Epidermal melanocyte (primary cell): ENCODE data around the gene TNXB.
"Not testable (repeated sequence)": the region's sequence is repeated elsewhere in the genome, so short reads cannot be mapped to it uniquely, and the experiment has no call there.

ENCODE experiments used
- DNase-seq: peaks from one replicate; pipeline ENCODE4 v3.0.0; 2011; ENCODE audit warnings: low spot score; ENCODE audit not compliant: insufficient read length

TNXB gene

DNA sequence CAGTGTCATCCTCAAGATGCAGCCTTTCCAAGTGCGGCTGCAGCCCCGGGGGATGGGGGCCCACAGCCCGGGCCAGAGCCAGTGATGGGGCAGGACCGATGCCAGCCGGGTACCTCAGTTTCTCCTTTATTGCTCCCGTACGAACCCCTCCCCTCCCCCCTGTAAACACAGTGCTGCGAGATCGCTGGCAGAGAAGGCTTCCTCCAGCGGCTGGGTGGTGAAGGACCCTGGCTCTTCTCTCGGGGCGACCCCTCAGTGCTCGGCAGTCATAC lies 68.2 kb downstream of the TNXB start:
- not testable (repeated sequence) for DNase-seq

DNA sequence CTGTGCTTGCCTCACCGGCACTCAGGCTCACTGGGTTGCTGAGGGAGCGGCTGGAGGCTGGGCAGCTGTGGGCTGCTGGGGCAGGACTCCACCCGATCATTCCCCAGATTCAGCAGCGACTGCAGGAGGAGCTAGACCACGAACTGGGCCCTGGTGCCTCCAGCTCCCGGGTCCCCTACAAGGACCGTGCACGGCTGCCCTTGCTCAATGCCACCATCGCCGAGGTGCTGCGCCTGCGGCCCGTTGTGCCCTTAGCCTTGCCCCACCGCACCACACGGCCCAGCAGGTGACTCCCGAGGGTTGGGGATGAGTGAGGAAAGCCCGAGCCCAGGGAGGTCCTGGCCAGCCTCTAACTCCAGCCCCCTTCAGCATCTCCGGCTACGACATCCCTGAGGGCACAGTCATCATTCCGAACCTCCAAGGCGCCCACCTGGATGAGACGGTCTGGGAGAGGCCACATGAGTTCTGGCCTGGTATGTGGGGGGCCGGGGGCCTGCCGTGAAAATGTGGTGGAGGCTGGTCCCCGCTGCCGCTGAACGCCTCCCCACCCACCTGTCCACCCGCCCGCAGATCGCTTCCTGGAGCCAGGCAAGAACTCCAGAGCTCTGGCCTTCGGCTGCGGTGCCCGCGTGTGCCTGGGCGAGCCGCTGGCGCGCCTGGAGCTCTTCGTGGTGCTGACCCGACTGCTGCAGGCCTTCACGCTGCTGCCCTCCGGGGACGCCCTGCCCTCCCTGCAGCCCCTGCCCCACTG lies 68.7 kb downstream of the TNXB start:
- not testable (repeated sequence) for DNase-seq

DNA sequence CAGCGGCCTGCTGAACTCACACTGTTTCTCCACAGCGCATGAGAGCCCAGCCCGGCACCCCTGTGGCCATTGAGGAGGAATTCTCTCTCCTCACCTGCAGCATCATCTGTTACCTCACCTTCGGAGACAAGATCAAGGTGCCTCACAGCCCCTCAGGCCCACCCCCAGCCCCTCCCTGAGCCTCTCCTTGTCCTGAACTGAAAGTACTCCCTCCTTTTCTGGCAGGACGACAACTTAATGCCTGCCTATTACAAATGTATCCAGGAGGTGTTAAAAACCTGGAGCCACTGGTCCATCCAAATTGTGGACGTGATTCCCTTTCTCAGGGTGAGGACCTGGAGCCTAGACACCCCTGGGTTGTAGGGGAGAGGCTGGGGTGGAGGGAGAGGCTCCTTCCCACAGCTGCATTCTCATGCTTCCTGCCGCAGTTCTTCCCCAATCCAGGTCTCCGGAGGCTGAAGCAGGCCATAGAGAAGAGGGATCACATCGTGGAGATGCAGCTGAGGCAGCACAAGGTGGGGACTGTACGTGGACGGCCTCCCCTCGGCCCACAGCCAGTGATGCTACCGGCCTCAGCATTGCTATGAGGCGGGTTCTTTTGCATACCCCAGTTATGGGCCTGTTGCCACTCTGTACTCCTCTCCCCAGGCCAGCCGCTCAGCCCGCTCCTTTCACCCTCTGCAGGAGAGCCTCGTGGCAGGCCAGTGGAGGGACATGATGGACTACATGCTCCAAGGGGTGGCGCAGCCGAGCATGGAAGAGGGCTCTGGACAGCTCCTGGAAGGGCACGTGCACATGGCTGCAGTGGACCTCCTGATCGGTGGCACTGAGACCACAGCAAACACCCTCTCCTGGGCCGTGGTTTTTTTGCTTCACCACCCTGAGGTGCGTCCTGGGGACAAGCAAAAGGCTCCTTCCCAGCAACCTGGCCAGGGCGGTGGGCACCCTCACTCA lies 69.5 kb downstream of the TNXB start:
- DNase-seq, result not testable (repeated sequence)

DNA sequence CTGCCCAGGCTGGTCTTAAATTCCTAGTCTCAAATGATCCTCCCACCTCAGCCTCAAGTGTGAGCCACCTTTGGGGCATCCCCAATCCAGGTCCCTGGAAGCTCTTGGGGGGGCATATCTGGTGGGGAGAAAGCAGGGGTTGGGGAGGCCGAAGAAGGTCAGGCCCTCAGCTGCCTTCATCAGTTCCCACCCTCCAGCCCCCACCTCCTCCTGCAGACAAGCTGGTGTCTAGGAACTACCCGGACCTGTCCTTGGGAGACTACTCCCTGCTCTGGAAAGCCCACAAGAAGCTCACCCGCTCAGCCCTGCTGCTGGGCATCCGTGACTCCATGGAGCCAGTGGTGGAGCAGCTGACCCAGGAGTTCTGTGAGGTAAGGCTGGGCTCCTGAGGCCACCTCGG lies 70.3 kb downstream of the TNXB start:
- DNase-seq, result not testable (repeated sequence)

DNA sequence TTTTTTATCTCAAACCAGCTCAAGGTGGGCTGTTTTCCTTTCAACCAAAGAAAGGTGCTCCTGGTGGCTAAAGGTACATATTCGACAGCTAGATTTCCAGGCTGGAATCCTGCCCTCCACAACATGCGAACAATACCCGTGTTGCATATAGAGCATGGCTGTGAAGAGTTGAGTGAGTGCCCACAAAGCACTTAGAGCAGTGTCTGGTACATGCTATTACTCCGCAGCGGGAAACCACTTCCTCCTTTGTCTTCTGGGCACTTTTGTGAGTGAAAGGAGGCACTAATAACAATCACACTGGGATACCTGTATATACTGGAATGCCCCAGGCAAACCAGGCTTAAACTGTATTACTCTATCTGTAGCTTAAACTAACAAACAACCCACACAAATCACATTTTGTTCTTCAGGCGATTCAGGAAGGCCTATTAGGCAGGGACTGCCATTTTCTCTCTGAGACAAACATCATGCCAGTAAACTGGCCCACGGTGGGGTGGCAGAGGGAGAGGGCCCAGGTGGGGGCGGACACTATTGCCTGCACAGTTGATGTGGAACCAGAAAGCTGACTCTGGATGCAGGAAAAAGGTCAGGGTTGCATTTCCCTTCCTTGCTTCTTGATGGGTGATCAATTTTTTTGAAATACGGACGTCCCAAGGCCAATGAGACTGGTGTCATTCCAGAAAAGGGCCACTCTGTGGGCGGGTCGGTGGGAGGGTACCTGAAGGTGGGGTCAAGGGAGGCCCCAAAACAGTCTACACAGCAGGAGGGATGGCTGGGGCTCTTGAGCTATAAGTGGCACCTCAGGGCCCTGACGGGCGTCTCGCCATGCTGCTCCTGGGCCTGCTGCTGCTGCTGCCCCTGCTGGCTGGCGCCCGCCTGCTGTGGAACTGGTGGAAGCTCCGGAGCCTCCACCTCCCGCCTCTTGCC lies 71.3 kb downstream of the TNXB start, which contains the start of gene CYP21A2:
TSS of gene CYP21A2 (plus strand) at position 818 of the 927 bp plus-strand sequence. CDS start at position 826, 8 bp downstream.
- not testable (repeated sequence) for DNase-seq

DNA sequence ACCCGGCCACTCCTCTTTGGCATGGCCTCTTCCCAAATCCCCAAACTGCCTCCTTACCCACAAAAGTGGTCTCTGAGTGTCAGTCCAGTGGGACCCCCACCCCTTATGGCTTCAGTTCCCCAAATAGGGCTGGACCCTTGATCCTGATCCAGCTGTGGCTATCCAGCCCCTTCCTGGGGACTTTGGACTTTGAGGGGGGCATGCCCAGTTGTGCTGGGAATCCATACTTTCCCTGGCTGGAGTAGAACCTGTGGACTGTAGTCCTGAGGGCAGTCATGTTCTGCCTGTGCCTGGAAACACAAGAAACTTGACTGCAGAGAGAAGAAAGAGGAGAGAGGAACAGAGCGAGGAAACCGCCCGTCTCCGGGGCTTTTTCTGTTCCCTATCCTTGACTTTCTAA lies 72.0 kb downstream of the TNXB start:
- not testable (repeated sequence) for DNase-seq

DNA sequence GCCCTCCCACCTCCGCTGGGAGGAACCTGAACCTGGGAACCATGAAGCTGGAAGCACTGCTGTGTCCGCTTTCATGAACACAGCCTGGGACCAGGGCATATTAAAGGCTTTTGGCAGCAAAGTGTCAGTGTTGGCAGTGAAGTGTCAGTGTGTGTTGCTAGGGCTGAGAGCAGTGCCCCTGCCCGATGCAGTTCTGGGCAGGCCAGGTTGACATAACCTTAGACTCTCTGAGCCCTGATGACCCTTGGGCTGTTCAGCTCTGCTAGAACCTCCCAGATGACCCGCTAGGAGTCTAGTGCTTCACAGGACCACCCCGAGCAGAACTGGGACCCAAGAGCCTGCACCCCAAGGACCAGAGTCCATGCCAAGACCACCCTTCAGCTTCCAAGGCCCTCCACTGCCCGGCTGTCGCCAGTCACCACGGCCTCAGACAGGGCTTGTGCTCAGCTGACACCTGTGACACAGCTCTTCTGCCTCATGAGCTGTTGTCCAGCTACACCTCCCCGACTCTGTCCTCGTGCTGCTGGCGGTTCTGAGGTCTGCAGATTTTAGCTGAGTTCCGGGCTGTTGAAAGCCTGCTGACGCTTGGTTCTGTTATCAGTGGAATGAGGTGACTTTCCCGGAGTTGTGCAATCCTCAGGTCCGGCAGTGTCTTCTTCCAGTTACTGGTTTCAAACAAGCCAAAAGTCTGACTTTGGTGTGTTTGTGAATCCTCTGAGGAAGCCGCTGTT lies 73.7 kb downstream of the TNXB start:
- DNase-seq, result not testable (repeated sequence)

DNA sequence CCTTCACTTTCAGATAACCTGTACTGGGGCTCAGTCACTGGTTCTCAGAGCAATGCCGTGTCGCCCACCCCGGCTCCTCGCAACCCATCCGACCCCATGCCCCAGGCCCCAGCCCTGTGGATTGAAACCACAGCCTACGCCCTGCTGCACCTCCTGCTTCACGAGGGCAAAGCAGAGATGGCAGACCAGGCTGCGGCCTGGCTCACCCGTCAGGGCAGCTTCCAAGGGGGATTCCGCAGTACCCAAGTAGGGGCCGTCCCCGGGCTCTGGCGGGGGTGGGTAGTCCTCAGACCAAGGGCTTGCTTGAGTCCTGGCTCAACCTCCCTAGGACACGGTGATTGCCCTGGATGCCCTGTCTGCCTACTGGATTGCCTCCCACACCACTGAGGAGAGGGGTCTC lies 79.6 kb downstream of the TNXB start:
- DNase-seq, result not testable (repeated sequence)

DNA sequence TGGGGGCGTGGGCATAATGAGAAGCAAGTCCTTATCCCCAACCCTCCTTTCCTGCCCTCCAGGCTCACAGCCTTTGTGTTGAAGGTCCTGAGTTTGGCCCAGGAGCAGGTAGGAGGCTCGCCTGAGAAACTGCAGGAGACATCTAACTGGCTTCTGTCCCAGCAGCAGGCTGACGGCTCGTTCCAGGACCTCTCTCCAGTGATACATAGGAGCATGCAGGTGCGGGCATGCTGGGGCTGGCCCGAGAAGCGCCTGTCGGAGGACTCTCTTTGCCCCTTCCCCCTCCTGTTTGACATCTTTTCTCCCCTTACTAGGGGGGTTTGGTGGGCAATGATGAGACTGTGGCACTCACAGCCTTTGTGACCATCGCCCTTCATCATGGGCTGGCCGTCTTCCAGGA lies 80.5 kb downstream of the TNXB start:
- DNase-seq, result not testable (repeated sequence)

DNA sequence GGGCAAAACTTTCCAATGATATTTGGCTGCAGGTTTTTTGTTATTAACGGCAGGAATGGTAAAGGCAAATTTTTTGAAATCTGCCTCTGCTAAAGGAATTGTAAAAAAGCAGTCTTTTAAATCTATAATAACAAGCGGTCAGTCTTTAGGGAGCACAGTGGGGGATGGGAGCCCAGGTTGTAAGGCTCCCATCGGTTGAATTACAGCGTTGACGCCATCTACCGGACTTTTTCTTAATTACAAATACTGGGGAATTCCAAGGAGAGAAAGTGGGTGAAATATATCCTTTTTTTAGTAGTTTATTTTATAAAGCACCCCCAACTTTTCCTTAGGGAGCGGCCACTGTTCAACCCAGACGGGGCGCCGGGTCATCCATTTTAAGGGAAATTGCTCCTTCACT lies 87.0 kb downstream of the TNXB start:
- DNase-seq, result not testable (repeated sequence)

DNA sequence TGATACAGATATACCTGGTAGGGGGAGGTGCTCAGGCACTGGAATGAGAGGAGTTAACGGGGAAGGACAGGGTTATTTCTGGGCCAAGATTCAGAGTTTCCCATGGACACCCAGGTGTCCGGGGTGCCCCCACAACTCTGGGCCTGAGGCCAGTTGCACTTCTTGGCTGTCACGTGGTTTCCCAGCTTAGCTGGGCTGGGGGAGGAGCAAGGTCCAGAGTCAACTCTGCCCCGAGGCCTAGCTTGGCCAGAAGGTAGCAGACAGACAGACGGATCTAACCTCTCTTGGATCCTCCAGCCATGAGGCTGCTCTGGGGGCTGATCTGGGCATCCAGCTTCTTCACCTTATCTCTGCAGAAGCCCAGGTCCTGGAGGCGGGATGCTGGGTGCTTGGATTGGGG lies 94.6 kb downstream of the TNXB start, which contains the start of gene C4B:
TSS of gene C4B (plus strand) at position 249 of the 400 bp plus-strand sequence. CDS start at position 300, 51 bp downstream.
- not testable (repeated sequence) for DNase-seq

DNA sequence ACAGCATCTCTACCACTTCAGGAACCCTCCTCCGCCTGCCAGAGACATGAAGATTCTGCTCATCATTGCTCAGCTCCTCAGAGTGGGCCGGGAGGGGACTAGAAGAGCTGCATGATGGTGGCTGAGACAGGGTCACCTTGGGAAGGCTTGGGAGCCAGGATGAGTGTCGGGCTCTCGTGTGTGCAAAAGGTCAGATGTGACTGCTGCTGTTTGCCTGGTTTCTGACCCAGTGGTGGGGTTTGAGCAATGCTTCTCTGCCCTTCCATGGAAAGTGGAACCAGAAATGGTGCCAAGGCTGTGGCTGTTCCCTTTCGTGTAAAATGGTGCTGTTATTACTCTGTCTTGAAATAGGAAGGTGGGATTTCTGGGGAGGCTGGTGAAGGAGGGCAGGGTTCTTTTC lies 95.4 kb downstream of the TNXB start:
- DNase-seq, result not testable (repeated sequence)

DNA sequence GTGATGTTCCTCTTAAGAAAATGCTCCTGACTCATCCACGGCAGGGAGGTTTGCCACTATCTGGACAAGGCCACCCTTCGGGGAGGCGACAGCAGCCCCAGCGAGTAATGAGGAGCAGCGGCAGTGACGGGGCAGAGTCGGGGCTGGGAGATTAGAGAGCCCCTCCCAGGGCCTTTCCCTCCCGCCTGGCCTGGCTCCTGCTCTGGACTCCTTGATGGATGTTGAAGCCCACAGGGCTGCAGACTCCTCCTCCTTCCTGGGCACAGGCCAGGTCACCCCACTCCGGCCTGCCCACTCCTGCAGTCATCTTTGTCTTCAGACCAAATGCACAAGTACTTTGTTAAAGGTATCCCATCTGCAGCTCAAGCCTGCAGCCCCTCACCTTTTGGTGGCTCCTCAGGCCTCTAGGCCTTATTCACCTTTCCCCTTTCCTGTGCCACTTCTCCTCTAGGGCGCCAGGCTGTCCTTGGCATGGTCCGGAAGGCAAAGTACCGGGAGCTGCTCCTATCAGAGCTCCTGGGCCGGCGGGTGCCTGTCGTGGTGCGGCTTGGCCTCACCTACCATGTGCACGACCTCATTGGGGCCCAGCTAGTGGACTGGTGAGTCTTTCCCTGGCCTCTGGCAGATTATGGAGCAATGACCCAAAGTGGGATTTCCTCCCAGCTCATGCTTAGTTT lies 96.1 kb downstream of the TNXB start:
- not testable (repeated sequence) for DNase-seq

DNA sequence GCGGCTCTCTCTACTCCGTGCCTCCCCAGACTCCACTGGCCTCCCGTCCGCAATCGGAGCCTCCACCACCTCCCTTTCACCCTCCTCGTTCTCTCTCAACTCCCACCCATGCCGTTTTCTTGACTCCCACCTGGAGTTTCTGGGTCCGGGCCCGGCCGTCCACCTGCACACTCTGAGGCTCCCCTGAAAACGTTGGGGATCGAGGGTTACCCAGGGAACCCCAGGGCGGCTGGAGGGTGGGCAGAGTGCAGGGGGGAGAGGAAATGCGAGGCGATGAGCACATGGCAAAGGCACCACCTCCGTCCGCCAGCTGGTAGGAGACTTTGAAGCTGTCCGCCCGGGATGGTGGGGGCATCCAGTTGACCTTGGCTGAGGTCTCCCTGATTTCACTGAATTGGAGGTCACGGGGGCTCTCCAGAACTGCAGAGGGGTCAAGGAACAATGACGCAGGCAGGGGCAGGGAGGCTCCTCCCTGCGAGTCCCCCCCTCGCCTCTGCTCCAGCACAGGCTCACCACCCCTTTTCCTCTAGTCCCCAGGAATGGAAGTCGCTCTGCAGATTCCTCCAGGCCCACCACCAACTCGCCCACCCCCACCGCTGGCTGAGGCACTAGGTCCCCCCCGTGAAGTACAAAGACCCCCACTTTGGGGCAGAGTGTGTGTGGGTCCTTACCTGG lies 98.1 kb downstream of the TNXB start:
- DNase-seq, result not testable (repeated sequence)

DNA sequence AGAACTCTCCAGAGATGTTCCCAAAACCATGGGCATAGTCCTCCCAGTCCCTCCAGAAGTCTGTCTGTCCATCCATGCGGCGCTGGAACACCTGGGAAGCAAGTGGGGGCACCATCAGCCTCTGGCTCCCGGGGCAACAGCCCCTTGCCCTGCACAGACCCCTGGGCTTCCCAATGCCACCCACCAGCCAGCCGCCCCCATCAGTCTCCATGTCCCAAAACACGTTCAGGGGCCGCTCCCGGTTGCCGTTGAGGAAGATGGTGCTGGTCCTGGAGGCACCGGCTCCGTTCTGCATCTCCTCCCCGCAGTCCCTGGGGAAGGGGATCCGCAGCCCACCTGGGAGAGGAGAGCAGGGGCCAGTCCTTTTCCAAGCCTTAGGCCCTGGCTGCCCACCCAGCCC lies 99.6 kb downstream of the TNXB start:
- DNase-seq, result not testable (repeated sequence)

DNA sequence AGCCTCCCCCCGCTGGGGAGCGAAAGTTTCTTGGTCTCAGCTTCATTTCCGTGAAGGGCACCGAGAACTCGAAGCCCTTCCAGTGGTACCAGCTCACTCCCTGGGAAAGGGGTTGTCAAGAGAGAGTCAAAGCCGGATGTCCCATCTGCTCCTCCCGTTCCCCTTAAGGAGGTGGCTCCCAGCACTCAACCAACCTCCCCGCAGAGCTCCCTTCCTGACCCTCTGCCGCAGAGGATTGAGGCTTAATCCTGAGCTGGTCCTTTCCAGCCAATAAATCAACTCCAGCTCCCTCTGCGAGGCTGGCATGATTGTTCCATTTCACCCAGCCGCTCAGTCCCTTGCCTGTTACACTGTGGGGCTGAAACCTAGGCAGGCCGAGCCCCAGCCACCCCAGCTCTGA lies 100.5 kb downstream of the TNXB start:
- DNase-seq, result not testable (repeated sequence)

DNA sequence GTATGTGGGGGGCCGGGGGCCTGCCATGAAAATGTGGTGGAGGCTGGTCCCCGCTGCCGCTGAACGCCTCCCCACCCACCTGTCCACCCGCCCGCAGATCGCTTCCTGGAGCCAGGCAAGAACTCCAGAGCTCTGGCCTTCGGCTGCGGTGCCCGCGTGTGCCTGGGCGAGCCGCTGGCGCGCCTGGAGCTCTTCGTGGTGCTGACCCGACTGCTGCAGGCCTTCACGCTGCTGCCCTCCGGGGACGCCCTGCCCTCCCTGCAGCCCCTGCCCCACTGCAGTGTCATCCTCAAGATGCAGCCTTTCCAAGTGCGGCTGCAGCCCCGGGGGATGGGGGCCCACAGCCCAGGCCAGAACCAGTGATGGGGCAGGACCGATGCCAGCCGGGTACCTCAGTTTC lies 101.1 kb downstream of the TNXB start:
- not testable (repeated sequence) for DNase-seq

DNA sequence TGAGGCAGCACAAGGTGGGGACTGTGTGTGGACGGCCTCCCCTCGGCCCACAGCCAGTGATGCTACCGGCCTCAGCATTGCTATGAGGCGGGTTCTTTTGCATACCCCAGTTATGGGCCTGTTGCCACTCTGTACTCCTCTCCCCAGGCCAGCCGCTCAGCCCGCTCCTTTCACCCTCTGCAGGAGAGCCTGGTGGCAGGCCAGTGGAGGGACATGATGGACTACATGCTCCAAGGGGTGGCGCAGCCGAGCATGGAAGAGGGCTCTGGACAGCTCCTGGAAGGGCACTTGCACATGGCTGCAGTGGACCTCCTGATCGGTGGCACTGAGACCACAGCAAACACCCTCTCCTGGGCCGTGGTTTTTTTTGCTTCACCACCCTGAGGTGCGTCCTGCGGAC lies 102.1 kb downstream of the TNXB start:
- DNase-seq, result not testable (repeated sequence)

DNA sequence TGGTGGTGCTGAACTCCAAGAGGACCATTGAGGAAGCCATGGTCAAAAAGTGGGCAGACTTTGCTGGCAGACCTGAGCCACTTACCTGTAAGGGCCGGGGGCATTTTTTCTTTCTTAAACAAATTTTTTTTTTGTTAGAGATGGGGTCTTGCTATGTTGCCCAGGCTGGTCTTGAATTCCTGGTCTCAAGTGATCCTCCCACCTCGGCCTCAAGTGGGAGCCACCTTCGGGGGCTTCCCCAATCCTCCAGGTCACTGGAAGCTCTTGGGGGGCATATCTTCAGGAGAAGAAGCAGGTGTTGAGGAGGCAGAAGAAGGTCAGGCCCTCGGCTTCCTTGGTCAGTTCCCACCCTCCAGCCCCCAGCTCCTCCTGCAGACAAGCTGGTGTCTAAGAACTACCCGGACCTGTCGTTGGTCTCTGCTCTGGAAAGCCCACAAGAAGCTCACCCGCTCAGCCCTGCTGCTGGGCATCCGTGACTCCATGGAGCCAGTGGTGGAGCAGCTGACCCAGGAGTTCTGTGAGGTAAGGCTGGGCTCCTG lies 103.1 kb downstream of the TNXB start:
- DNase-seq, result not testable (repeated sequence)
